Mesendoderm (in vitro differentiated cells): Measurements from ENCODE around the gene E2F2.

Source experiments
- DNase-seq: peaks from one replicate; pipeline ENCODE4 v3.0.0; 2013
- H2AK5ac ChIP-seq: 2 replicates; pipeline ENCODE4 v1.6.1; 2013; ENCODE audit warnings: low read length, inconsistent platforms
- H2BK120ac ChIP-seq: 2 replicates; pipeline ENCODE4 v1.6.1; 2013; ENCODE audit warnings: low read depth, mild to moderate bottlenecking, low read length, moderate library complexity, mixed read lengths
- H2BK15ac ChIP-seq: replicated peaks from 2 replicates; pipeline ENCODE4 v1.6.1; 2013; ENCODE audit warnings: low read depth, mild to moderate bottlenecking, moderate library complexity
- H2BK5ac ChIP-seq: 2 replicates; pipeline ENCODE4 v1.6.1; 2013; ENCODE audit warnings: low read length, inconsistent platforms
- H3K18ac ChIP-seq: 2 replicates; pipeline ENCODE4 v1.6.1; 2013; ENCODE audit warnings: mild to moderate bottlenecking, low read length, mixed read lengths
- H3K23ac ChIP-seq: one replicate; pipeline ENCODE4 v1.6.1; 2013; ENCODE audit warnings: low read length
- H3K27ac ChIP-seq: 2 replicates; pipeline ENCODE4 v1.5.1; 2013; ENCODE audit warnings: low read depth, mild to moderate bottlenecking, inconsistent platforms, low read length, moderate library complexity
- H3K27me3 ChIP-seq: 2 replicates; pipeline ENCODE4 v1.6.1; 2013; ENCODE audit warnings: low read length, control low read depth, mild to moderate bottlenecking, inconsistent platforms; ENCODE audit not compliant: insufficient read depth, poor library complexity
- H3K36me3 ChIP-seq: 2 replicates; pipeline ENCODE4 v1.6.1; 2013; ENCODE audit warnings: low read length, inconsistent platforms; ENCODE audit not compliant: control insufficient read depth, insufficient read depth
- H3K4ac ChIP-seq: one replicate; pipeline ENCODE4 v1.6.1; 2013; ENCODE audit warnings: low read depth, mild to moderate bottlenecking, low read length, moderate library complexity
- H3K4me1 ChIP-seq: 2 replicates; pipeline ENCODE4 v1.6.1; 2013; ENCODE audit warnings: low read depth, low read length, inconsistent platforms; ENCODE audit not compliant: control insufficient read depth
- H3K4me2 ChIP-seq: 2 replicates; pipeline ENCODE4 v1.6.1; 2013; ENCODE audit warnings: low read length
- H3K4me3 ChIP-seq: 2 replicates; pipeline ENCODE4 v1.5.1; 2013; ENCODE audit warnings: mild to moderate bottlenecking, low read length
- H3K56ac ChIP-seq: one replicate; pipeline ENCODE4 v1.6.1; 2013; ENCODE audit warnings: low read length
- H3K79me1 ChIP-seq: 2 replicates; pipeline ENCODE4 v1.6.1; 2013; ENCODE audit warnings: low read length, inconsistent platforms
- H3K79me2 ChIP-seq: 2 replicates; pipeline ENCODE4 v1.6.1; 2013; ENCODE audit warnings: mild to moderate bottlenecking, low read length; ENCODE audit not compliant: control insufficient read depth, insufficient read depth
- H3K9ac ChIP-seq: 2 replicates; pipeline ENCODE4 v1.6.1; 2013; ENCODE audit warnings: low read length, inconsistent platforms
- H4K5ac ChIP-seq: one replicate; pipeline ENCODE4 v1.6.1; 2013; ENCODE audit warnings: low read length
- H4K8ac ChIP-seq: one replicate; pipeline ENCODE4 v1.6.1; 2013; ENCODE audit warnings: low read depth, mild to moderate bottlenecking, control low read depth, low read length, moderate library complexity
- WGBS: extraction: QIAGEN DNeasy Blood & Tissue Kit; methylation state at CpG from one replicate; pipeline ENCODE4 v1.1.7; 2013; ENCODE audit warnings: low lambda C conversion rate, missing lambda C conversion rate; ENCODE audit not compliant: insufficient coverage; ENCODE audit errors: extremely low coverage; 5-methylcytosine and 5-hydroxymethylcytosine counted together

Gene E2F2

DNA sequence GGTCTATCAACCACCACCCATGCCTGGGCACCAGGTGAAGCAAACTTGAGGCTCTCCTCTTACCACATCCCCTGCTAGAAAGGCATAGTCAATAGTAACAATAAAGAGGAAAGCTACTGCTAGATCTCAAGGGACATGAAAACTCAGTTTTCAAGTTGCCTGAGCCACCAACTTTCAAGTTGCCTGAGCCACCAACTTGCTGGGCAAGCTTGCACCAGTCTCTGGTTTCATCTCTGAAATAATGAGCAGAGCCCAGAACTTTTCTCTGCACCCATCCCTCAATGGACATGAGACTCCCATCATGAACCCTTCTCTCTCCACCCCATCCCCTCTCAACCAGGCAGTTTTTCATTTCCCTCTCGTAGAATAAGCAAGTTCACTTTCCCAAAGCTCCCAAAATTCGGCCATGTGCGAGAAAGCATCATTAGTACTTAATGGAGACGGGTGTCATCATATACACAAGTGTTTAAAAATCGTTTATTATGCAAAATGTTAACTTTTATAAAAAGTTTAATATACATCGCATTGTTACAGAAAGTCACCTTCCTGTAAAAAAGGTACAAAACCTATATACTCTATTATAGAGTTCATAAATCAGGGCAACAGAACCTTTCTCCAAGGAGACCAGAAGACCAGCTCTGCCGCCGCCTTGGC lies 26.6 kb upstream of the E2F2 start:
- Histone ChIP-seq H2AK5ac (no peak overlapping the region), H3K9ac (peak overlapping the region; percentile 99), H3K23ac (peak overlapping the region; percentile 71), H4K5ac (no peak overlapping the region), H3K56ac (peak overlapping the region; percentile 97), H3K27ac (peak overlapping the region; percentile 89), H2BK5ac (peak overlapping the region; percentile 45), H4K8ac (no peak overlapping the region), H3K27me3 (no peaks in the 10 kb centered on the region), H3K4ac (peak overlapping the region; percentile 41), H3K18ac (peak overlapping the region; percentile 44), H3K79me2 (peaks cover 20% of the 10 kb centered on the region), H3K4me2 (peak overlapping the region; percentile 85), H3K36me3 (peaks cover 3% of the 10 kb centered on the region), H3K4me3 (peak overlapping the region; percentile 98), H2BK120ac (no peak overlapping the region), H3K79me1 (no peaks in the 10 kb centered on the region), H2BK15ac (no peak overlapping the region), H3K4me1 (peaks cover 15% of the 10 kb centered on the region)
- no peak for DNase-seq
- no CpG with 5 or more reads among the region's 8 CpGs for WGBS

DNA sequence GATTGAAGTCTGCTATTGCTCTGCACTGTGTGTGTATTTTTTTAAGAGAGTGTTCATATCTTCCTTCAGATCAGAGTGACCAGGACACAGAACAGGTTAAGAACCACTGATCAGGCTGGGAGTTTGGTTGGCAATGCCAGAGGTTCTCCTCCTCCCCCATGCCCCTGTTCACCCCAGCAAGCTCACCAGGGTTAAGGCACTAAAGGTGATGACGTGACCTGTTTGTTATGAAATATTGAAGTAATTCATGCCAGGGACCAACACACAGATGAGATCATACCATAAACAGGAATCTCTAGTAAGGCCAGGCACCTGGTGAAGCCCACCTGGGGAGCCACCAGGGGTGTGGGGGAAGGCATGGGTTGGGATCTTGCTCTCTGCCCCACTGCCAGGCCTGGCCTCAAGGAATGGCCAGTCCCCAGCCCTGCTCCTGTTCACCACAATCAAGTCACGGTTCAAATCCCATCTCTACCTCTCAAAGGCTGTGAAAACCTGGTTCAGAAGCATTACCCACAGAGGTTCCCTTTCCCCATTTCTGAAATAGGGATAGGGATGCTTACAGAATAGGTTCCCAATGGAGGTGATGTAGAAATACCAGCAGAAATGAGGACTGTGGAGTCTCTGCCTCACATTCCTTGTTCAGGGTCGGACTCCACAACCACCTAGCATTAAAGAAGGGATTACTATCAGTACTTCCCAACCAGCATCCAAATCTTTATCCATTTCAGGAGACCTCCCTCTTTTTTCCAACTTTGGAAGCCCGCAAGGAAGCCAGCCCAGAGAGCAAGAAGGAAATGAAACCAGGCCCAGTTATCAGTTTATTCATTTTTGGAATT lies 25.8 kb upstream of the E2F2 start:
- Histone ChIP-seq H3K56ac (peak overlapping the region; percentile 84), H3K18ac (peak overlapping the region; percentile 41), H4K5ac (no peak overlapping the region), H3K4me3 (peak overlapping the region; percentile 98), H2BK5ac (peak overlapping the region; percentile 12), H3K79me1 (no peaks in the 10 kb centered on the region), H2AK5ac (no peak overlapping the region), H3K79me2 (peaks cover 20% of the 10 kb centered on the region), H3K27ac (peak overlapping the region; percentile 88), H3K27me3 (no peaks in the 10 kb centered on the region), H3K36me3 (peaks cover 3% of the 10 kb centered on the region), H3K4me1 (peaks cover 13% of the 10 kb centered on the region), H2BK120ac (no peak overlapping the region), H3K23ac (no peak overlapping the region), H3K9ac (peak overlapping the region; percentile 99), H2BK15ac (no peak overlapping the region), H4K8ac (no peak overlapping the region), H3K4ac (no peak overlapping the region), H3K4me2 (peak overlapping the region; percentile 85)
- peak; percentile 83 for DNase-seq
- WGBS = no CpG with 5 or more reads among the region's 4 CpGs

- Histone ChIP-seq H3K79me2 (peaks cover 20% of the 10 kb centered on the region), H3K79me1 (no peaks in the 10 kb centered on the region), H2BK120ac (no peak overlapping the region), H3K4me1 (peaks cover 10% of the 10 kb centered on the region), H3K23ac (no peak overlapping the region), H3K18ac (peak overlapping the region; percentile 12), H3K36me3 (peaks cover 3% of the 10 kb centered on the region), H2AK5ac (no peak overlapping the region), H3K9ac (peak overlapping the region; percentile 99), H4K8ac (no peak overlapping the region), H2BK15ac (no peak overlapping the region), H3K4me2 (peak overlapping the region; percentile 47), H4K5ac (no peak overlapping the region), H3K4me3 (no peak overlapping the region), H3K27me3 (no peaks in the 10 kb centered on the region), H3K56ac (peak overlapping the region; percentile 84), H2BK5ac (peak overlapping the region; percentile 33), H3K4ac (peak overlapping the region; percentile 66), H3K27ac (peak overlapping the region; percentile 88)
- peak; percentile 96 for DNase-seq
- WGBS = no CpG with 5 or more reads among the region's 9 CpGs
Measured at GRCh38 chr1:23555986-23556634, 25.1 kb upstream of the E2F2 start.

- H3K9ac ChIP-seq = peak overlapping the region; percentile 99
- peak overlapping the region; percentile 76 for H2BK5ac ChIP-seq
- H3K79me2 ChIP-seq = peaks cover 20% of the 10 kb centered on the region
- peak overlapping the region; percentile 82 for H2BK120ac ChIP-seq
- WGBS = no CpG with 5 or more reads among the region's 15 CpGs
- no peak overlapping the region for H2BK15ac ChIP-seq
- no peaks in the 10 kb centered on the region for H3K79me1 ChIP-seq
- H3K4ac ChIP-seq = peak overlapping the region; percentile 90
- H4K5ac ChIP-seq = no peak overlapping the region
- no peaks in the 10 kb centered on the region for H3K27me3 ChIP-seq
- peak overlapping the region; percentile 84 for H3K56ac ChIP-seq
- H3K36me3 ChIP-seq = peaks cover 3% of the 10 kb centered on the region
- no peak overlapping the region for H4K8ac ChIP-seq
- H3K4me1 ChIP-seq = peaks cover 10% of the 10 kb centered on the region
- DNase-seq = peak; percentile 88
- H3K4me2 ChIP-seq = peak overlapping the region; percentile 43
- peak overlapping the region; percentile 0 for H2AK5ac ChIP-seq
- no peak overlapping the region for H3K23ac ChIP-seq
- peak overlapping the region; percentile 93 for H3K18ac ChIP-seq
- no peak overlapping the region for H3K4me3 ChIP-seq
- H3K27ac ChIP-seq = peak overlapping the region; percentile 88
Measured at GRCh38 chr1:23555270-23555985, 24.4 kb upstream of the E2F2 start.

GRCh38 chr1:23554481-23555269 lies 23.6 kb upstream of the E2F2 start:
- peak overlapping the region; percentile 84 for H3K56ac ChIP-seq
- H3K4me2 ChIP-seq = peak overlapping the region; percentile 43
- H3K27ac ChIP-seq = peak overlapping the region; percentile 93
- peak overlapping the region; percentile 48 for H3K23ac ChIP-seq
- no peak overlapping the region for H2AK5ac ChIP-seq
- no peak overlapping the region for H4K8ac ChIP-seq
- H3K4ac ChIP-seq = peak overlapping the region; percentile 99
- peak overlapping the region; percentile 93 for H3K18ac ChIP-seq
- no peaks in the 10 kb centered on the region for H3K27me3 ChIP-seq
- H3K79me2 ChIP-seq = peaks cover 20% of the 10 kb centered on the region
- peaks cover 10% of the 10 kb centered on the region for H3K4me1 ChIP-seq
- no CpG with 5 or more reads among the region's 81 CpGs for WGBS
- peaks cover 3% of the 10 kb centered on the region for H3K36me3 ChIP-seq
- H3K9ac ChIP-seq = peak overlapping the region; percentile 99
- peak overlapping the region; percentile 97 for H2BK120ac ChIP-seq
- H3K79me1 ChIP-seq = no peaks in the 10 kb centered on the region
- DNase-seq = peak; percentile 96
- no peak overlapping the region for H4K5ac ChIP-seq
- no peak overlapping the region for H3K4me3 ChIP-seq
- H2BK5ac ChIP-seq = peak overlapping the region; percentile 92
- no peak overlapping the region for H2BK15ac ChIP-seq
